ENCODE results near the gene FAM151A.

The FAM151A gene

GRCh38 chr1:54603241-54603640 is 20.1 kb downstream of the FAM151A start:
- DNase-seq: no peak

- DNase-seq: no peak
Measured at GRCh38 chr1:54602554-54602953, 20.8 kb downstream of the FAM151A start.

DNA sequence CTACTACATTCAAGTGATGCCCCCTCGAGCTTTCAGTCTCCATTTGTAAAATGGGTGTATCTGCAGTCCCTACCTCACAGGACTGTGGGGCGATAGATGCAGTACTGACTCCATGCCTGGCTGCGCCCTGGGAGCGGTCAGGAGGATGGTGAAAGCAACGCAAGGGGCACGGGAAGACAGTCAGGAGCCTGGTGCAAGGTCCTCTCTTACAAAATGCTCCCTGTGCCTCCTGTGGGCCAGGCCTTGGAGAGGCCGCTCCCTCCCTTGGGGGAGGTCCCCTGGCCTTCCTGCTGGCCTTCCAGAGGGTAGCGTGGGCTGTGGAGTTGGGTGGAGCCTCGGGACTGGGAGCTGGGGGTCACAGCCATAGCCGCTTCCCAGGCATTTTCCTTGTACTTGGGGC is 21.6 kb downstream of the FAM151A start:
- no peak for DNase-seq

DNA sequence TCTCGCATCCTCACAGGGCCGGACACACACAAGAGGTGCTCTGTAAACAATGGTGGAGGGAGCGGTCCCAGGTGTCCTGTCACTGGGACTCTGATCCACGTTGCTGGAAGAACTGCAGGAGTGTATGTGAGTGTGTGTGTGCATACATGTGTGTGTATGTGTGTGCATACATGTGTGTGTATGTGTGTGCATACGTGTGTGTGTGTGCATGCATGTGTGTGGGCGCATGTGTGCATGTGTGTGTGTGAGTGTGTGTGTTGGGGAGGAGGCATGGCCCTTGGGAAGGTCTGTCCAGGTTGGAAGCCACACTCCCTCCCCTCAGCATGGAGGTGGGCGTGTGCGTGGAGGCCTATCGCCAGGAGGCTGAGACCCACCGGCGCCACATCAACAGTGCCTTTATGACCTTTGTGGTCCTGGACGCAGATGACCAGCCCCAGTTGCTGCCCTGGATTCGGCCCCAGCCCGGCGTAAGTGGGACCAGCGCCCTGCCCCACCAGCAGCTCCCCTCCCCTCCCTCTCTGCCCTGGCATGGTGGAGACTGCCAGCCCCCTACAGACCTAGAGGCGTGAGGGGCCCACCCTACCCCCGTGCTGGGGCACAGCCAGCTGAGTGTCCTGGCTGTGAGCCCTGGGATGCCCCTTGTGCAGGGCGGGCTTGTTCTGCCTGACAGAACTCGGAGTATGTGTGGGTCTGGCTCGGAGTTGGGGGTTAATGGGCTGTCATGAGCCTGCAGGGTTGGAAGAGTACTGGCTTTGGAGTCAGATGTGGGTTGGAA is 22.2 kb downstream of the FAM151A start:
- no peak for DNase-seq

DNA sequence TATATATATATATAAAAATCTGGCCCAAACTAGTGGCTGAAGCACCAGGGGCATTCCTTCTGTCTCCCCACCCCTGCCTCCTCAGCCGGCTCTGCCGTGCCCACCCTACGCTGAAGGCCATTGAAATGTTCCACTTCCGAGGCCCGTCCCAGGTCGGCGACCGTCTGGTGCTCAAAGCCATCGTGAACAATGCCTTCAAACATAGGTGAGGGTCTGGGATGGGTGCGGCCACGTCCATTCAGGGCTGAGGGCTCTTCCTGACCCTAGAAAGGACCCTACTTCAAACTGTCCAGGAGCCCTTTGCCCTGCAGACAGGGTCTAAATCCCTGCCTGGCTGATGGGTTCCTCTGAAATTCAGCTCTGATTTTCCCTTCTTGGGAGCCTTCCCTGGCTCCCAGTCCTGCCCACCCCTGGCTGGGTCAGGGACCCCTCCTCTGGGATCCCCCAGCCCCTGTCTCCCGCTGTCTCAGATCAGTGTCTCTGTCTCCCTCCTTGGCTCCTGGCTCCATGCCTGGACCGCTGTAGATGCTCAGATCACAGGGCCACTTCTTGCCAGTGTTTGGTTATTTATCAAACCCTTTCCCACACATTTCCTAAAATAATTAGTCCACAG is 24.0 kb downstream of the FAM151A start:
- DNase-seq: no peak

DNA sequence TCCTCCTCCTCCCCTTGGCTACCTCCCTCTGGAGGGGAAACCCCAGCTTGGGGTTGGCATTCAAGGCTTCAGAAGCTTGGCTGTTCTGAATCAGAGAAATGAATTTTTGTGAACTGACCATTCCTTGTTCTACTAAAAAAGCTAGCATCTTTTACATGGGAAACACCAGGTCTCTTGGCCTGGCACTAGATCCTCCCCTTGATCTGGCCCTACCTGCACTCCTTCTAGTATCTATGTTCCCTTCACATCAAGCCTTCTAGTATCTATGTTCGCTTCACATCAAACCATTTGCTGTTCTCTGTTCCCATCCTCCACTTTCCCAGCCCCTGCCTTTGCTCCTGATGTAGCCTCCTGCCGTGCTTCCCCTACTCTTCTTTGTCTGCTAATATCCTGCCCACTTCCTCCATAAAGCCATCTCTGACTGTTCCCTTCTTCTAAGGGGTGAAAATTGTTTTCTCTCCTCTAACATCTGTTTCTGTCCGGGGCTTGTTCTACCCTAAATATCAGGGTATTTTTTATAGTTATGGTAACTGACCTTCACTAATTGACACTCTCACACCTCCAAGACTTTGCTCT is 25.8 kb downstream of the FAM151A start:
- DNase-seq: no peak

DNA sequence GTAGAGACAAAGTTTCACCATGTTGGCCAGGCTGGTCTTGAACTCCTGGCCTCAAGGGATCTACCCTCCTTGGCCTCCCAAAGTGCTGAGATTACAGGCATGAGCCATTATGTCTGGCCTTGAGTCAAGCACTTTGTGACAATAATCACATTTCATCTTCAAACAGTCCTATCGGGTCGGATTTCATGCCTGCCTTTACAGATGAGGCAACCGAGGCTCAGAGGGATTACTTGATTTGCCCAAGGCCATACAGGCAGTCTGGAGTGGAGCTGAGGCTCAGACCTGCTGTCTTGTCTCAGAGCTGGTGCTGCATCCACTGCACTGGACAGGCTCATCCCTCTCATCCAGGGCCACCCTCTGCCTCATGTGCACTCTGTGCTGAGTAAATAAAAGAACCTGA is 26.6 kb downstream of the FAM151A start:
- no peak for DNase-seq

DNA sequence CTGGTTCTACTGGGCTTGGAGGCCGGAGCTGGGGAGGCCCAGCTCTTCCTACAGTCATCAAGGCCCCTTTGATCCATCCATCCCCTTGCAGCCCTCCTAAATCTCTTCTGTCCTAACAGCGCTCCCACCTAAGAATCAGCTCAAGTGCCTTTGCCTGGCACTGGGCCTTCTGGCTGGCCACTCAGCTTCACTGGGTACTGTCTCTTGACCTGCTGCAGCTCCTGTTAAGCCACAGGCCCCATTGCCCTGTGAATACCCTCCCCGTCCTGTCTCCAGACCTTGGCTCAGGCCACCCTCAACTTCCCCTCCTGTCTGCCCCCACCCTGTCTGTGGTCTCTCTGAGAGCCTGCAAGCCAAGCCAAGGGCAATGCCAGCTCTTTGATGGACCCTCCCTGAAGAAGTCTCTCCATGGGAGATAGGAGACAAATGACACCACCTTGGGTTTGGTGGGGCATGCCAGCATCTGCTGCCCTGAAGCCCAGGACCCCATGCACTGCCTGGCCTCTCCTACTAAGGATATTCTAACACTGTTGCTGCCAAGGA is 27.3 kb downstream of the FAM151A start:
- DNase-seq: no peak

DNA sequence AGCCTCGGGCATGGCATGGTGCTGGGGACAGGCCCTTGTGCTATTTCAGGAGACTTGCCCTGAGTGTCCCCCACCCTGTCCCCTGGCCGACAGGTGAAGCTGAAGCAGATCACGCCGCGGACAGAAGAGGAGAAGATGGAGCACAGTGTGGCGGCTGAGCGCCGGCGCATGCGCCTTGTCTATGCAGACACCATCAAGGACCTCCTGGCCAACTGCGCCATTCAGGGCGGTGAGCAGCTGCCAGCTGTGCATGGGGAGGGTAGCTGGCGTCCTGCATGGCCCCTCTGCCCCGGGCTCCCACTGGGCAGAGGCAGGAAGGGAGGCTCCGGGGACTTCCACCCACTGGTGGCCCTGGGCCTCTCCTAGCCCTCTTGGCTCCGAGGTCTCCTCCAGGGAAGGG is 28.9 kb downstream of the FAM151A start:
- DNase-seq: no peak

GRCh38 chr1:54593571-54594160 is 29.7 kb downstream of the FAM151A start:
- no peak for DNase-seq

GRCh38 chr1:54591127-54591756 is 32.1 kb downstream of the FAM151A start:
- DNase-seq: no peak

- DNase-seq: no peak
Measured at GRCh38 chr1:54588377-54588776, 34.9 kb downstream of the FAM151A start.

- DNase-seq: no peak
Measured at GRCh38 chr1:54585181-54586066, 37.9 kb downstream of the FAM151A start.

DNA sequence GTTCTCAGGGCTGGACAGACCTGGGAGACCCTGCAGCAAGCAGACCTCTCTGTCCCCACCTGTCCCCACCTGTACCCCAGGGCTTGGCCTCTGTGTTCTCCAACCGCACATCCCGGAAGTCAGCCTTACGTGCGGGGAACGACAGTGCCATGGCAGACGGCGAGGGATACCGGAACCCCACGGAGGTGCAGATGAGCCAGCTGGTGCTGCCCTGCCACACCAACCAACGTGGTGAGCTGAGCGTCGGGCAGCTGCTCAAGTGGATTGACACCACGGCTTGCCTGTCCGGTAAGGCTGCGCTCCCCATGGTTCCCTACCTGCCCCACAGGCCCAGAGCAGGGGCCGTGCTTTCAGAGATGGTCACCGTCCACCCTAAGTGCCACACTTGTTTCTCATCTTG is 38.8 kb downstream of the FAM151A start:
- no peak for DNase-seq

- no peak for DNase-seq
Measured at GRCh38 chr1:54583871-54584270, 39.5 kb downstream of the FAM151A start.

- DNase-seq: no peak
Measured at GRCh38 chr1:54583307-54583686, 40.0 kb downstream of the FAM151A start.

DNA sequence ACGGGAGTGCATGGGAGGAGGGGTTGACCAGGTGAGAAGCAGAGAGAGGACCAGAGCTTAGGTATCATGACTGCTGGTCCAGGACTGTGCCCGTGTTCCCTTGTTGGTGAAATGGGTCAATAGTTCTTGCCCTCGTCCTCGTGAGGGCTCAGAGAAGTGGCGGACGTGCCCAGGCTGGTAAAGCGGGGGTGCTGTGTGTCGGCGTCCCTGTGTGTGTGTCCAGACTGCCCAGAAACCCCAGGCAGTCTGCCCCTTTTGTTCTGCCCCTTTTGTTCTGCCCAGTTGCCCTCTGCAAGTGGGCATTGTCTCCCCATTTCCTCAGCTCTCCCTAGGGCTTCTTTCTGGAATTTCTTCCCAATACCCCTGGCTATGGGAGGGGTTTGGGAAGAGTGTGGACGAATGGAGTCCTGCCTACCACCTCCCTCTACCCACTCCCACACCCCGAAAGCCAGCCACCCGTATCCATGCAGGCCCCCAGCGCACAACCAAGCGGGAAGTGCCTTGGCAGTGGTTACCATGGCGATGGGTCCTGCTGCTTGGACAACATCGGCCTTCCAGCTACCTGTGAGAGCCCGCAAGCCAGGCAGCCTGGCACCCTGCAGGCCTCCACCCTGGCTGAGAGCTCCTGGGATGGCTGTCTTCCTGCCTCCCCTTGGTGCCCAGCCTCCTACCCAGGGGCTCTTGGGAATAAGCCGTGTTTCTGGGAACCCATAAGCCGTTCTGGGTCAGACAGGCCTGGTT is 40.6 kb downstream of the FAM151A start:
- DNase-seq: peak; percentile 22

- peak; percentile 62 for DNase-seq
Measured at GRCh38 chr1:54581621-54582035, 41.7 kb downstream of the FAM151A start.

- DNase-seq: no peak
Measured at GRCh38 chr1:54580856-54581550, 42.3 kb downstream of the FAM151A start.

GRCh38 chr1:54579337-54579781 is 44.0 kb downstream of the FAM151A start:
- DNase-seq: no peak

- no peak for DNase-seq
Measured at GRCh38 chr1:54577612-54578011, 45.7 kb downstream of the FAM151A start.

Data from DMS79 treated with DMSO at 0.1 percent for 48 hours (cell line).